ENCODE data around the gene GATB.

The GATB gene

GRCh38 chr4:151709071-151709470 is 51.7 kb downstream of the GATB start:
- TF ChIP-seq, protein P1, sequence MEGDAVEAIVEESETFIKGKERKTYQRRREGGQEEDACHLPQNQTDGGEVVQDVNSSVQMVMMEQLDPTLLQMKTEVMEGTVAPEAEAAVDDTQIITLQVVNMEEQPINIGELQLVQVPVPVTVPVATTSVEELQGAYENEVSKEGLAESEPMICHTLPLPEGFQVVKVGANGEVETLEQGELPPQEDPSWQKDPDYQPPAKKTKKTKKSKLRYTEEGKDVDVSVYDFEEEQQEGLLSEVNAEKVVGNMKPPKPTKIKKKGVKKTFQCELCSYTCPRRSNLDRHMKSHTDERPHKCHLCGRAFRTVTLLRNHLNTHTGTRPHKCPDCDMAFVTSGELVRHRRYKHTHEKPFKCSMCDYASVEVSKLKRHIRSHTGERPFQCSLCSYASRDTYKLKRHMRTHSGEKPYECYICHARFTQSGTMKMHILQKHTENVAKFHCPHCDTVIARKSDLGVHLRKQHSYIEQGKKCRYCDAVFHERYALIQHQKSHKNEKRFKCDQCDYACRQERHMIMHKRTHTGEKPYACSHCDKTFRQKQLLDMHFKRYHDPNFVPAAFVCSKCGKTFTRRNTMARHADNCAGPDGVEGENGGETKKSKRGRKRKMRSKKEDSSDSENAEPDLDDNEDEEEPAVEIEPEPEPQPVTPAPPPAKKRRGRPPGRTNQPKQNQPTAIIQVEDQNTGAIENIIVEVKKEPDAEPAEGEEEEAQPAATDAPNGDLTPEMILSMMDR (IDR thresholded peaks at IDR 0.05): no peak
- Histone ChIP-seq H3K4me1 (ENCODE audit: control insufficient read depth in 1 of 2, insufficient read depth in 1 of 2, low read depth in 1 of 2, low read length in 1 of 2) (no peaks in the 10 kb centered on the region), H3K27me3 (no peaks in the 10 kb centered on the region), H3K4me3 (ENCODE audit: low read depth in 1 of 2, low read length in 1 of 2) (no peak overlapping the region), H3K36me3 (no peaks in the 10 kb centered on the region), H3K9me3 (no peaks in the 10 kb centered on the region), H3K27ac (no peak overlapping the region)

DNA sequence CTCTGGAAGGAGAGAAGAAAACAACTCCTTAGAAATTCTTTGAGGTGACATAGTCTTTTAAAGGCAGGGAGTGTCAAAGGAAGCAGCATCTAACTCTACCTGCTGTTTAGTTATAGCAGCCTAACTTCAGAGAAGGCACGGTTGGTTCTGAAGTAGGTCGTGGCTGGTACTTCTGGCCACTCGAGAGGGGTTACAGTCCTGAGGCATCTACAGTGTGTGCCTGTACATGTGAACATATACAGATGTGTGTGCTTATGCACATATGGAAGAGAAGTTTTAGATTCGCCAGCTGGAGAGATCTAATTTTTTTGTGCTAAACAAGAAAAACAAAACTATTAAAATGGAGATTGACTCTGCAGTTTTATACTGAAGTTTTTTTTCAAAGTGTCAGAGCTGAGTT is 52.7 kb downstream of the GATB start:
- no peaks in the 10 kb centered on the region for H3K9me3 ChIP-seq
- no peaks in the 10 kb centered on the region for H3K4me1 ChIP-seq (ENCODE audit: control insufficient read depth in 1 of 2, insufficient read depth in 1 of 2, low read depth in 1 of 2, low read length in 1 of 2)
- H3K4me3 ChIP-seq (ENCODE audit: low read depth in 1 of 2, low read length in 1 of 2): no peak overlapping the region
- no peak overlapping the region for H3K27ac ChIP-seq
- TF ChIP-seq, protein P1 (IDR thresholded peaks at IDR 0.05): no peak
- H3K27me3 ChIP-seq: no peaks in the 10 kb centered on the region
- no peaks in the 10 kb centered on the region for H3K36me3 ChIP-seq

- Histone ChIP-seq H3K27ac (no peak overlapping the region), H3K36me3 (no peaks in the 10 kb centered on the region), H3K9me3 (no peaks in the 10 kb centered on the region), H3K27me3 (no peaks in the 10 kb centered on the region), H3K4me3 (ENCODE audit: low read depth in 1 of 2, low read length in 1 of 2) (no peak overlapping the region), H3K4me1 (ENCODE audit: control insufficient read depth in 1 of 2, insufficient read depth in 1 of 2, low read depth in 1 of 2, low read length in 1 of 2) (peaks cover 11 to 14% of the 10 kb centered on the region in 2 experiments)
- TF ChIP-seq, protein P1 (IDR thresholded peaks at IDR 0.05): no peak
Observed at GRCh38 chr4:151703401-151703800, 57.4 kb downstream of the GATB start.

DNA sequence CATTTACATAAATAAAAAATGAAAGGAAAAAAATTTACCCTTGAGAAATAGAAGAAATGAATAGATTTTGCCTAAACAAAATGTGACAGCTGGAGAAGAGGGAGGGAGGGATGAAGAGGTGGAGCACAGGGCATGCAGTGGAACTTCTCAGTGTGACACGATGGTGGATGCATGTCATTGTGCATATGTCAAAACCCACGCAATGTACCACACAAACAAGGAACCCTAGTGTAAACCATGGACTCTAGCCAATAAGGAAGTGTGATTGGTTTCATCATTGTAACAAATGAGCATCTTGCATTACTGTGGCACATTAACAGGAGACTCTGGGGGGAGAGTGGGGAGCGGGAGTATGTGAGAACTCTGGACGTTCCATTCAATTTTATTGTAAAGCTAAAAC is 58.6 kb downstream of the GATB start:
- Histone ChIP-seq H3K27me3 (no peaks in the 10 kb centered on the region), H3K9me3 (no peaks in the 10 kb centered on the region), H3K36me3 (no peaks in the 10 kb centered on the region), H3K4me1 (ENCODE audit: control insufficient read depth in 1 of 2, insufficient read depth in 1 of 2, low read depth in 1 of 2, low read length in 1 of 2) (peaks cover 11 to 14% of the 10 kb centered on the region in 2 experiments), H3K27ac (no peak overlapping the region), H3K4me3 (ENCODE audit: low read depth in 1 of 2, low read length in 1 of 2) (no peak overlapping the region)
- TF ChIP-seq, protein P1 (IDR thresholded peaks at IDR 0.05): no peak

GRCh38 chr4:151700566-151701316 is 60.1 kb downstream of the GATB start:
- Histone ChIP-seq H3K36me3 (no peaks in the 10 kb centered on the region), H3K27ac (no peak overlapping the region)
- TF ChIP-seq, protein P1 (IDR thresholded peaks at IDR 0.05): no peak

More at GRCh38 chr4:151700566-151701316, 60.1 kb downstream of the GATB start:
- no peaks in the 10 kb centered on the region for H3K9me3 ChIP-seq
- H3K4me1 ChIP-seq (ENCODE audit: control insufficient read depth in 1 of 2, insufficient read depth in 1 of 2, low read depth in 1 of 2, low read length in 1 of 2): peaks cover 11 to 14% of the 10 kb centered on the region in 2 experiments
- no peak overlapping the region for H3K4me3 ChIP-seq (ENCODE audit: low read depth in 1 of 2, low read length in 1 of 2)
- no peaks in the 10 kb centered on the region for H3K27me3 ChIP-seq

All from neutrophil (primary cell).